H9 (cell line): Measurements from ENCODE around the gene CYFIP1. TPM values are rescaled to one million over a fixed set of nuclear protein-coding genes. Genes with fewer than 3 reads are reported as not detected.

Experiments
- DNase-seq: peaks from one replicate; pipeline ENCODE4 v3.0.0-alpha.2; 2017
- H2AFZ ChIP-seq: one replicate; pipeline ENCODE4 v1.6.1; 2013; ENCODE audit warnings: mild to moderate bottlenecking, low read length, control low read depth, moderate library complexity
- H2AK5ac ChIP-seq: 2 replicates; pipeline ENCODE4 v1.6.1; 2013; ENCODE audit warnings: low read length, control low read depth, mixed read lengths; ENCODE audit not compliant: insufficient read length
- H2BK120ac ChIP-seq: one replicate; pipeline ENCODE4 v1.6.1; 2013; ENCODE audit warnings: low read depth, mild to moderate bottlenecking, low read length, control low read depth, inconsistent platforms; ENCODE audit not compliant: poor library complexity, severe bottlenecking
- H2BK12ac ChIP-seq: 2 replicates; pipeline ENCODE4 v1.6.1; 2013; ENCODE audit warnings: low read length, control low read depth, mixed read lengths, low read depth; ENCODE audit not compliant: insufficient read length
- H2BK15ac ChIP-seq: 2 replicates; pipeline ENCODE4 v1.6.1; 2013; ENCODE audit warnings: low read depth, low read length, control low read depth
- H2BK20ac ChIP-seq: one replicate; pipeline ENCODE4 v1.6.1; 2013; ENCODE audit warnings: low read depth, mild to moderate bottlenecking, low read length, control low read depth, inconsistent platforms; ENCODE audit not compliant: poor library complexity, severe bottlenecking
- H2BK5ac ChIP-seq: 2 replicates; pipeline ENCODE4 v1.6.1; 2013; ENCODE audit warnings: low read length, control low read depth, mixed read lengths; ENCODE audit not compliant: insufficient read length
- H3K14ac ChIP-seq: 2 replicates; pipeline ENCODE4 v1.6.1; 2013; ENCODE audit warnings: low read length, control low read depth; ENCODE audit not compliant: insufficient read depth
- H3K18ac ChIP-seq: 2 replicates; pipeline ENCODE4 v1.6.1; 2013; ENCODE audit warnings: low read depth, mild to moderate bottlenecking, mixed read lengths, low read length, control low read depth; ENCODE audit not compliant: insufficient read length
- H3K23ac ChIP-seq: 2 replicates; pipeline ENCODE4 v1.6.1; 2013; ENCODE audit warnings: low read length, control low read depth, mixed read lengths, low read depth; ENCODE audit not compliant: insufficient read length
- H3K23me2 ChIP-seq: 2 replicates; pipeline ENCODE4 v1.6.1; 2013; ENCODE audit warnings: low read depth, mild to moderate bottlenecking, mixed read lengths, low read length, control low read depth; ENCODE audit not compliant: insufficient read length, poor library complexity, severe bottlenecking
- H3K27ac ChIP-seq: 2 replicates; pipeline ENCODE4 v1.5.1; 2013; ENCODE audit warnings: low read length, control low read depth, mixed read lengths, low read depth; ENCODE audit not compliant: insufficient read length
- H3K27me3 ChIP-seq: 2 replicates; pipeline ENCODE4 v1.6.1; 2013; ENCODE audit warnings: low read length, control low read depth, inconsistent platforms; ENCODE audit not compliant: insufficient read depth
- H3K4ac ChIP-seq: 2 replicates; pipeline ENCODE4 v1.6.1; 2013; ENCODE audit warnings: low read depth, mild to moderate bottlenecking, control low read depth, inconsistent platforms, low read length, moderate library complexity
- H3K4me1 ChIP-seq: 2 replicates; pipeline ENCODE4 v1.6.1; 2013; ENCODE audit warnings: low read length, control low read depth, inconsistent platforms; ENCODE audit not compliant: insufficient read depth
- H3K4me2 ChIP-seq: 2 replicates; pipeline ENCODE4 v1.6.1; 2013; ENCODE audit warnings: low read length, control low read depth, mixed read lengths; ENCODE audit not compliant: insufficient read length, insufficient read depth
- H3K56ac ChIP-seq: 2 replicates; pipeline ENCODE4 v1.6.1; 2013; ENCODE audit warnings: low read depth, mild to moderate bottlenecking, mixed read lengths, low read length, control low read depth; ENCODE audit not compliant: insufficient read length
- H3K79me1 ChIP-seq: 2 replicates; pipeline ENCODE4 v1.6.1; 2013; ENCODE audit warnings: low read depth, mild to moderate bottlenecking, moderate library complexity, low read length, control low read depth, inconsistent platforms; ENCODE audit not compliant: insufficient read depth, poor library complexity, severe bottlenecking
- H3K79me2 ChIP-seq: 2 replicates; pipeline ENCODE4 v1.6.1; 2013; ENCODE audit warnings: low read length, control low read depth, inconsistent platforms; ENCODE audit not compliant: insufficient read depth
- H3K9ac ChIP-seq: 2 replicates; pipeline ENCODE4 v1.6.1; 2013; ENCODE audit warnings: low read length, control low read depth, mixed read lengths; ENCODE audit not compliant: insufficient read length; ENCODE audit errors: extremely low read depth
- H3K9me3 ChIP-seq: one replicate; pipeline ENCODE4 v1.6.1; 2013; ENCODE audit warnings: low read depth, low read length, inconsistent platforms; ENCODE audit not compliant: control insufficient read depth
- H3T11ph ChIP-seq: one replicate; pipeline ENCODE4 v1.6.1; 2013; ENCODE audit warnings: mild to moderate bottlenecking, low read length, control low read depth, inconsistent platforms
- H4K20me1 ChIP-seq: one replicate; pipeline ENCODE4 v1.6.1; 2013; ENCODE audit not compliant: control insufficient read depth, insufficient read length, insufficient read depth
- H4K5ac ChIP-seq: 2 replicates; pipeline ENCODE4 v1.6.1; 2013; ENCODE audit warnings: low read depth, mild to moderate bottlenecking, mixed read lengths, low read length, control low read depth; ENCODE audit not compliant: insufficient read length
- H4K8ac ChIP-seq: replicated peaks from 2 replicates; pipeline ENCODE4 v1.6.1; 2013; ENCODE audit warnings: low read length, control low read depth, mixed read lengths, low read depth; ENCODE audit not compliant: insufficient read length
- H4K91ac ChIP-seq: 2 replicates; pipeline ENCODE4 v1.6.1; 2013; ENCODE audit warnings: low read depth, mild to moderate bottlenecking, moderate library complexity, mixed read lengths, low read length, control low read depth; ENCODE audit not compliant: insufficient read length
- H3K27ac Mint-ChIP-seq, 3 experiments: 2 replicates in 2 of 3; 3 replicates in 1 of 3; pipeline ENCODE4 v1.8.0; 2020 to 2021; ENCODE audit warnings: mixed read lengths in 3 of 3, mild to moderate bottlenecking in 1 of 3, moderate library complexity in 1 of 3
- H3K27me3 Mint-ChIP-seq: 2 replicates; pipeline ENCODE4 v1.8.0; 2021; ENCODE audit warnings: low read depth, mild to moderate bottlenecking, moderate library complexity, mixed read lengths
- H3K36me3 Mint-ChIP-seq, 3 experiments: 2 replicates in 2 of 3; 3 replicates in 1 of 3; pipeline ENCODE4 v1.8.0; 2020 to 2021; ENCODE audit warnings: low read depth in 3 of 3, mixed read lengths in 3 of 3; ENCODE audit not compliant: insufficient read depth in 1 of 3
- H3K4me1 Mint-ChIP-seq, 2 experiments: 2 replicates each; pipeline ENCODE4 v1.8.0; 2020; ENCODE audit warnings: mixed read lengths in 2 of 2
- H3K4me3 Mint-ChIP-seq, 2 experiments: 2 replicates in 1 of 2; 3 replicates in 1 of 2; pipeline ENCODE4 v1.8.0; 2020 to 2021; ENCODE audit warnings: mild to moderate bottlenecking in 2 of 2, mixed read lengths in 2 of 2, moderate library complexity in 1 of 2
- H3K9me3 Mint-ChIP-seq, 2 experiments: 2 replicates in 1 of 2; 3 replicates in 1 of 2; pipeline ENCODE4 v1.8.0; 2020; ENCODE audit warnings: mild to moderate bottlenecking in 2 of 2, mixed read lengths in 2 of 2, moderate library complexity in 1 of 2
- CTCF ChIP-seq: fragments of 200-600 bp; sonication (generic); conservative IDR thresholded peaks from 3 replicates; pipeline ENCODE4 v1.8.0; 2021; ENCODE audit warnings: antibody characterized with exemption, mild to moderate bottlenecking
- WGBS: extraction: QIAGEN DNeasy Blood & Tissue Kit; methylation state at CpG from one replicate; pipeline ENCODE4 v1.1.7; 2013; ENCODE audit warnings: missing lambda C conversion rate, low lambda C conversion rate, mixed read lengths; ENCODE audit not compliant: insufficient read length; ENCODE audit errors: extremely low coverage; 5-methylcytosine and 5-hydroxymethylcytosine counted together
- total RNA-seq: library from RNA; stranded (reverse); gene quantifications from 2 replicates; pipeline ENCODE4 v1.2.1, GENCODE V29; 2021

Gene CYFIP1
- total RNA-seq, 1 experiment from 2014 or later = 71.2 TPM

DNA sequence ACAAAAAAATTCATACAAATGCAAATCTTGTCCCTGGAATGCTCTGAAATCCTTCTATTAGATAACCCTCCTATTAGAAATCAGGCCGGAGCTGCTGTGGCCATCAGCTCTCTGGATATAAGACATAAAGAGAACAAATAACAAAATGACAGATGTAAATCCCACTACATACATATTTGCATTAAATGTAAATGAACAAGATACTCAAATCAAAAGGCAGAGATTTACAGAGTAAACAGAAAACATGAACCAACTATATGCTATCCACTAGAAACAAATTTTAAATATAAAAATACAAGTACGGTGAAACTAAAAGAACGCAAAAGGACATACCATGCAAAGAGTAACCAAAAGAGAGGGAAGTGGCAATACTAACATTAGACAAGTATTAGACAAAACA lies 10.7 kb downstream of the CYFIP1 start:
- Histone ChIP-seq H3K18ac (no peak overlapping the region), H3K4ac (no peak overlapping the region), H3K4me2 (no peak overlapping the region), H3K9me3 (no peaks in the 10 kb centered on the region), H2BK12ac (no peak overlapping the region), H3T11ph (no peak overlapping the region), H4K20me1 (no peaks in the 10 kb centered on the region), H3K79me2 (peaks cover 6% of the 10 kb centered on the region; the same call in 1 of the 2 replicates), H2AK5ac (no peak overlapping the region), H4K5ac (no peak overlapping the region), H3K23me2 (no peaks in the 10 kb centered on the region), H3K14ac (no peak overlapping the region), H4K8ac (no peak overlapping the region), H3K23ac (no peak overlapping the region), H3K56ac (no peak overlapping the region), H2BK15ac (no peak overlapping the region), H2AFZ (no peak overlapping the region), H2BK120ac (no peak overlapping the region), H3K27ac (no peak overlapping the region), H3K4me1 (peaks cover 5% of the 10 kb centered on the region; the same call in 1 of the 2 replicates), H2BK5ac (no peak overlapping the region), H4K91ac (no peak overlapping the region), H3K9ac (no peak overlapping the region), H2BK20ac (no peak overlapping the region), H3K79me1 (peaks cover 9% of the 10 kb centered on the region), H3K27me3 (no peaks in the 10 kb centered on the region)
- no peak for TF ChIP-seq CTCF
- H3K9me3 Mint-ChIP-seq = no peaks in the 10 kb centered on the region; a peak in 2 of 5 replicates
- no peak overlapping the region for H3K4me3 Mint-ChIP-seq
- peaks cover 13 to 15% of the 10 kb centered on the region in 2 experiments for H3K4me1 Mint-ChIP-seq
- H3K27ac Mint-ChIP-seq = no peak overlapping the region
- DNase-seq = no peak
- H3K27me3 Mint-ChIP-seq = no peaks in the 10 kb centered on the region
- WGBS = no CpG with 5 or more reads among the region's 3 CpGs
- H3K36me3 Mint-ChIP-seq = peaks cover 0 to 6% (median 3%) of the 10 kb centered on the region in 3 experiments; a peak in 4 of 7 replicates
